ENCODE results near the gene RRAS. TPM values are rescaled to one million over a fixed set of nuclear protein-coding genes. Genes with fewer than 3 reads are reported as not detected.

RRAS gene
- total and polyA plus RNA-seq, 2 of the 4 experiments (the other 2 are of a cell fraction): 50.2 to 241 TPM

DNA sequence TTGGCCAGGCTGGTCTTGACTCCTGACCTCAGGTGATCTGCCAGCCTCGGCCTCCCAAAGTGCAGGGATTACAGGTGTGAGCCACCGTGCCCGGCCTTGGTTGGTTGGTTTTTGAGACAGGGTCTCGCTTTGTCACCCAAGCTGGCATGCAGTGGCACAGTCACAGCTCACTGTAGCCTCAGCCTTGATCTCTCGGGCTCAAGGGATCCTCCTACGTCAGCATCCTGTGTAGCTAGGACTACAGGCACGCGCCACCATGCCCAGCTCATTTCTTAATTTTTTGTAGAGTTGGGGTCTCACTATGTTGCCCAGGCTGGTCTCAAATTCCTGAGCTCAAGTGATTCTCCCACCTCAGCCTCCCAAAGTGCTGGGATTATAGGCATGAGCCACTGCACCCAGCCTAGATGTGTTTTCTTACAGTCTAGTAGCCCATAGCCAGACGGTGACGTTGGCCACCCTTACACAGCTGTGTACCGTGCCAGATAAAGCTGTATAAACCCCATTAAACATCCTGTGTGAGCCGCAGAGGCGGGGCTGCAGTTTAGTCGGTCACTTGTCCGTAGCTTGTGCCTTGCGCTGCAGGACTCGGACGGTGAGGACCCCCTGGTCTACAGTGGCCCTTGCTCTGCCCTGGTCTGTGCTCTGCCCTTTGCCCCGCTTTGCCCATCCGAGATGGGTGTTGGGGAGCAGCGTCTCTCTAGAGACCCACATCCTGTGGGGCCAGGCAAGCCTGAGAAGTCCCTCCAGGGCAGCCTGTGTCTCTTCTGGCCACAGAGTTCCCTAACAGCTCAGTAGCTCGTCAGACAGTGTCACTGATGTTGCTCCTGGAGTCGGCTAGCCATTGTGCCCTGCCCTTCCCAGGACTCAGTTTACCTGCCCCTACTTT lies 15.9 kb upstream of the RRAS start (continued):
- TF ChIP-seq MXI1 (IDR thresholded peaks at IDR 0.05; ENCODE audit: borderline replicate concordance, low read depth, low read length) (no peak), BHLHE40 (IDR thresholded peaks at IDR 0.05; ENCODE audit: low read depth, low read length) (no peak)

- Histone ChIP-seq H3K4ac (ENCODE audit: low read depth, low read length) (no peak overlapping the region), H2BK15ac (ENCODE audit: low read depth, low read length) (no peak overlapping the region), H4K20me1 (ENCODE audit: insufficient read depth, low read length) (peaks cover 34% of the 10 kb centered on the region), H3K27me3 (ENCODE audit: control insufficient read depth, insufficient read depth, low read length) (no peaks in the 10 kb centered on the region), H3K4me1 (ENCODE audit: control insufficient read depth, insufficient read depth, low read length) (no peaks in the 10 kb centered on the region), H3K27ac (ENCODE audit: insufficient read depth, low read length) (no peak overlapping the region), H3K9ac (ENCODE audit: low read depth, low read length) (no peak overlapping the region), H2BK120ac (ENCODE audit: low read depth, low read length) (no peak overlapping the region), H2BK5ac (ENCODE audit: low read depth, low read length, poor library complexity, severe bottlenecking) (no peak overlapping the region), H3K9me3 (ENCODE audit: control insufficient read depth, insufficient read depth, low read length) (no peaks in the 10 kb centered on the region), H2AK5ac (ENCODE audit: low read depth, low read length) (no peak overlapping the region), H3K18ac (ENCODE audit: low read depth, low read length) (no peak overlapping the region), H4K91ac (ENCODE audit: insufficient read depth, low read depth, low read length) (no peak overlapping the region), H2AK9ac (replicated peaks; ENCODE audit: low read depth, low read length, poor library complexity) (no peak overlapping the region), H3K4me3 (ENCODE audit: insufficient read depth, low read depth, low read length) (no peak overlapping the region), H3K79me1 (ENCODE audit: low read depth in 1 of 2, low read length in 2 of 2) (peaks cover 18 to 52% of the 10 kb centered on the region in 2 experiments), H3K56ac (ENCODE audit: extremely low read depth, insufficient read depth, low read length) (no peak overlapping the region), H2BK20ac (ENCODE audit: low read depth, low read length) (no peak overlapping the region), H3K9me1 (ENCODE audit: insufficient read depth, low read length) (no peaks in the 10 kb centered on the region), H4K5ac (ENCODE audit: low read depth, low read length) (no peak overlapping the region), H3K14ac (replicated peaks; ENCODE audit: low read depth, low read length) (no peak overlapping the region), H3K23ac (ENCODE audit: low read depth, low read length) (no peak overlapping the region), H3K36me3 (ENCODE audit: control insufficient read depth, insufficient read depth, low read length) (peaks cover 82% of the 10 kb centered on the region), H4K8ac (ENCODE audit: low read depth in 2 of 2, low read length in 2 of 2) (no peak overlapping the region), H3K4me2 (ENCODE audit: low read depth, low read length) (no peak overlapping the region), H2AFZ (replicated peaks; ENCODE audit: low read length, poor library complexity) (no peak overlapping the region)
- intact Hi-C loops (cut with micrococcal nuclease): no loop called here
- ATAC-seq (ENCODE audit: low read depth) (no peak), DNase-seq (no peak)
- POLR2A ChIA-PET (ENCODE audit: unreplicated experiment): interaction anchor here (1.0 kb wide), 1 partner anchor 14 kb away, joined by 3 read pairs; no protein-coding TSS in a partner anchor
- no TSS peak for BruUV-seq (replicated peaks)
- TF ChIP-seq RCOR1 (IDR thresholded peaks at IDR 0.05; ENCODE audit: insufficient replicate concordance, low read length): no peak
- 83% methylated on average over 5 of the region's 10 CpGs; no CpG with 5 or more reads in 1 of the 2 experiments for WGBS, 2 experiments (ENCODE audit: extremely low coverage in 2 of 2, insufficient read length in 1 of 2)
- dilution Hi-C loops (cut with HindIII; ENCODE audit: low sequenced_read_pairs, unreplicated experiment): no loop called here
- CTCF ChIA-PET: interaction anchor here (1.1 kb wide), 1 partner anchor 12 kb away, joined by 3 read pairs; the partner anchor contains the start of gene SCAF1
- in situ Hi-C loops (cut with MboI; ENCODE audit: low sequenced_read_pairs): no loop called here
Observed at GRCh38 chr19:49654581-49654980, 14.6 kb upstream of the RRAS start.

Measured in IMR-90 (cell line).